GM08714 (cell line): ENCODE measurements around the gene SLCO4A1.

Source experiments
- H3K4me3 ChIP-seq: fragments of 200-500 bp; sonication (Bioruptor generic); 2 replicates; pipeline ENCODE4 v1.5.1; 2014; ENCODE audit warnings: mild to moderate bottlenecking, low read length, inconsistent platforms
- ZNF274 ChIP-seq: IDR thresholded peaks from 2 replicates; pipeline ENCODE4 v1.6.1; 2012; ENCODE audit warnings: mild to moderate bottlenecking, low read depth, low read length

Gene SLCO4A1

GRCh38 chr20:62644044-62644795 lies 1.9 kb downstream of the SLCO4A1 start:
- no peak overlapping the region; the same call in 1 of the 2 replicates for H3K4me3 ChIP-seq
- no peak for TF ChIP-seq ZNF274

- no peak for TF ChIP-seq ZNF274
- H3K4me3 ChIP-seq = no peak overlapping the region
Observed at GRCh38 chr20:62644802-62645496, 2.6 kb downstream of the SLCO4A1 start.

DNA sequence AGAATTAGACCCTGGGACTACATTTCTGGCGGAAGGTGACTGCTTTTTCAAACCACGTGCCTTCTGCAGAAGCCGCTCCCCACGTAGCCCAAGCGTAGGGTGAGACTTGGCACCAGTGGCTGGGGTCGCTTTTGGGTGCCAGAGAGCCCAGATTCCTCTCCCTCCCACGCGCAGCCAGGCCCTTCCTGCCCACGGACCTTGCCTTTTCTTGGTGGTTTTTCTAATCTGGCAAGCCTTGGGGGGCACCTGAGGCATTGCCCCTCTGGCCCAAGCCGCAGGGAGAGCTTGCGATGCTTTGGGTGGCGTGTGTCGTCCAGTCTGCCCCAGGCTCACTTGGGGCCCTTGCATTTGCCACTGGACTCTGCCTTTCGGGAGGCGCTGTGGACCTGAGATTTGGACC lies 3.3 kb downstream of the SLCO4A1 start:
- no peak for TF ChIP-seq ZNF274
- no peak overlapping the region for H3K4me3 ChIP-seq

- no peak for TF ChIP-seq ZNF274
- no peak overlapping the region for H3K4me3 ChIP-seq
Observed at GRCh38 chr20:62646851-62647520, 4.7 kb downstream of the SLCO4A1 start.

GRCh38 chr20:62647521-62648317 lies 5.4 kb downstream of the SLCO4A1 start:
- no peak for TF ChIP-seq ZNF274
- H3K4me3 ChIP-seq = no peak overlapping the region

GRCh38 chr20:62648318-62648995 lies 6.2 kb downstream of the SLCO4A1 start:
- H3K4me3 ChIP-seq = no peak overlapping the region
- no peak for TF ChIP-seq ZNF274

- no peak overlapping the region for H3K4me3 ChIP-seq
- TF ChIP-seq ZNF274 = no peak
Observed at GRCh38 chr20:62649140-62649539, 6.8 kb downstream of the SLCO4A1 start.

GRCh38 chr20:62650551-62651284 lies 8.4 kb downstream of the SLCO4A1 start:
- H3K4me3 ChIP-seq = peak overlapping the region; percentile 42; the same call in 1 of the 2 replicates
- no peak for TF ChIP-seq ZNF274

DNA sequence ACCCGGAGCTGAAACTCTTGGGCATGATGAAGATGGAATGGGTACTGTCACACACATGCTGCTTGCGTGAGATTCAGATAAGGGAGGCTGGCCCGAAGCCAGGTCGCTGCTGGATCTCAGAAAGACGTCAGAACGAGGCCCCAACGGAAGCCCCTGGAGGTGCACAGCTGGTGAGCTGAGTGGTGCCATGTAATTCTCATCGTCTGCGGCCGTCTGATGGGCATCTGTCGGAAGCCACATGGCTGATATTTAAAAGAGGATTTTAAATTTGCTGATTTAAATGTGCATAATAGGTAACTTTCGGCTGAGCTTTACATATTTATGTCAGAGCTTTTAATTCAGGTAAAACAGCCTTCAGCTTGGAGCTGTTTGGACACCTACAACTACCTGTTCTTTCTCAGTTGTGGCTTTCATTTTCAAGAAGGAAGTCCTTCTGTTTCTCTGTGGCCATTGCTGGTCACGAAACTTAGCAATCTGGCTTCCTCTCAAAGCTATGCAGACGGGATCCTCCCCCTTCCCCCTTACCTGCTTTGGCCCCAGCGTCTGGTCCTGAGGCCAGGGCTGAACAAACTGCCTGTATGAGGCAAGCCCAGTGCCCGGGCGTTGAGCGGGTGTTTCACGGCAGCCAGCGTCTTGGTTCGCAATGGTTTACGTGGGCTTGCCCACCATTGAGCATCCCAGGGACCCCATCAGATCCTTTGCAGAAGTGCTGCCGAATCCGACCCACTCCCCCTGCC lies 9.2 kb downstream of the SLCO4A1 start:
- no peak for TF ChIP-seq ZNF274
- peak overlapping the region; percentile 42; the same call in 1 of the 2 replicates for H3K4me3 ChIP-seq

GRCh38 chr20:62652041-62652893 lies 10.0 kb downstream of the SLCO4A1 start:
- TF ChIP-seq ZNF274 = no peak
- peak overlapping the region; percentile 12; the same call in 1 of the 2 replicates for H3K4me3 ChIP-seq

GRCh38 chr20:62652894-62653305 lies 10.6 kb downstream of the SLCO4A1 start:
- no peak for TF ChIP-seq ZNF274
- peak overlapping the region; percentile 12; the same call in 1 of the 2 replicates for H3K4me3 ChIP-seq
